ENCODE results near the gene PDE8B.

DNA sequence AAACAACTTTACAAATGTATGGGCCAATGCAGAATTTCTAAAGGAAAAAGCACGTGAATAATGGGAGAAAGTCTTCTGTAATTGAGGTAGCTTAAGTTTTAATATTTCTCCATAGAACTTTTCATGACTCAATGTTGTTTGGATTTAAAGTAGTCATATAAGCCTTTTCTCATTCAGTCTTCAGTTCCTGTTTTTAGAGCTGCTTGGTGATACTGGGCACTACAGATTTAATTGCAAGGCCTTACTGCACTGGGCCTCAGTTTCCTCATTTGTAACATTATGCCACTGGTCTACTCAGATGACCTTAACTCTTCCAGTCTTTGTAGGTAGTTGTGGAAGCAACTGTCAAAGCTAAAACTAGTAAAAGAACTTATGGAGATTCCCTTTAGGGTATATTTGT is 221.2 kb downstream of the PDE8B start:
- no peak for TF ChIP-seq EZH2 (IDR thresholded peaks at IDR 0.05; ENCODE audit: low read length, unreplicated experiment)
- TF ChIP-seq, protein P1, sequence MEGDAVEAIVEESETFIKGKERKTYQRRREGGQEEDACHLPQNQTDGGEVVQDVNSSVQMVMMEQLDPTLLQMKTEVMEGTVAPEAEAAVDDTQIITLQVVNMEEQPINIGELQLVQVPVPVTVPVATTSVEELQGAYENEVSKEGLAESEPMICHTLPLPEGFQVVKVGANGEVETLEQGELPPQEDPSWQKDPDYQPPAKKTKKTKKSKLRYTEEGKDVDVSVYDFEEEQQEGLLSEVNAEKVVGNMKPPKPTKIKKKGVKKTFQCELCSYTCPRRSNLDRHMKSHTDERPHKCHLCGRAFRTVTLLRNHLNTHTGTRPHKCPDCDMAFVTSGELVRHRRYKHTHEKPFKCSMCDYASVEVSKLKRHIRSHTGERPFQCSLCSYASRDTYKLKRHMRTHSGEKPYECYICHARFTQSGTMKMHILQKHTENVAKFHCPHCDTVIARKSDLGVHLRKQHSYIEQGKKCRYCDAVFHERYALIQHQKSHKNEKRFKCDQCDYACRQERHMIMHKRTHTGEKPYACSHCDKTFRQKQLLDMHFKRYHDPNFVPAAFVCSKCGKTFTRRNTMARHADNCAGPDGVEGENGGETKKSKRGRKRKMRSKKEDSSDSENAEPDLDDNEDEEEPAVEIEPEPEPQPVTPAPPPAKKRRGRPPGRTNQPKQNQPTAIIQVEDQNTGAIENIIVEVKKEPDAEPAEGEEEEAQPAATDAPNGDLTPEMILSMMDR (conservative IDR thresholded peaks at IDR 0.05; ENCODE audit: low read depth, low read length) = no peak
- no peak for TF ChIP-seq EZH2phosphoT487 (IDR thresholded peaks at IDR 0.05; ENCODE audit: borderline replicate concordance, low read length)
